AG04449 (cell line): Measurements from ENCODE around the gene TEKT2.

Experiments used
- CTCF ChIA-PET: fragments of 350-600 bp; formaldehyde crosslinking; extraction: SDS; loops from one replicate; lab custom pipeline; 2021; ENCODE audit warnings: antibody characterized with exemption; lab: Yijun Ruan, JAX
- POLR2A ChIA-PET: fragments of 400-600, 350-600 bp; formaldehyde crosslinking; extraction: SDS; loops from one replicate; lab custom pipeline; 2020; ENCODE audit warnings: antibody characterized with exemption, inconsistent platforms; lab: Yijun Ruan, JAX
- DNase-seq: peaks from one replicate; pipeline ENCODE4 v3.0.0-alpha.2; 2010; ENCODE audit warnings: low read depth, low spot score
- H3K4me3 ChIP-seq: 2 replicates; pipeline ENCODE4 v1.5.1; 2011; ENCODE audit warnings: low read depth, mild to moderate bottlenecking, control low read depth, low read length
- CTCF ChIP-seq: IDR thresholded peaks from one replicate; pipeline ENCODE4 v1.5.1; 2011; ENCODE audit warnings: mild to moderate bottlenecking, moderate library complexity, low read length, control low read depth, inconsistent platforms; ENCODE audit not compliant: insufficient read depth; ENCODE audit errors: missing control alignments

The TEKT2 gene

GRCh38 chr1:36125129-36125991 lies 41.5 kb downstream of the TEKT2 start, which contains the start of gene COL8A2:
Gene COL8A2 (minus strand): TSS chr1:36125222. CDS start chr1:36100242, 24,980 bp downstream.
- ChIA-PET CTCF (no interaction called here), POLR2A (no interaction called here)
- DNase-seq: no peak
- TF ChIP-seq CTCF: no peak
- H3K4me3 ChIP-seq: 0 out of 2 replicates have a peak within 1 kb of the TSS, but pooled peaks have one; percentile 3

- no peak overlapping the region for H3K4me3 ChIP-seq
- no peak for DNase-seq
- ChIA-PET CTCF (no interaction called here), POLR2A (no interaction called here)
- no peak for TF ChIP-seq CTCF
These were observed 42.3 kb downstream of the TEKT2 start for GRCh38 chr1:36126005-36126716.

DNA sequence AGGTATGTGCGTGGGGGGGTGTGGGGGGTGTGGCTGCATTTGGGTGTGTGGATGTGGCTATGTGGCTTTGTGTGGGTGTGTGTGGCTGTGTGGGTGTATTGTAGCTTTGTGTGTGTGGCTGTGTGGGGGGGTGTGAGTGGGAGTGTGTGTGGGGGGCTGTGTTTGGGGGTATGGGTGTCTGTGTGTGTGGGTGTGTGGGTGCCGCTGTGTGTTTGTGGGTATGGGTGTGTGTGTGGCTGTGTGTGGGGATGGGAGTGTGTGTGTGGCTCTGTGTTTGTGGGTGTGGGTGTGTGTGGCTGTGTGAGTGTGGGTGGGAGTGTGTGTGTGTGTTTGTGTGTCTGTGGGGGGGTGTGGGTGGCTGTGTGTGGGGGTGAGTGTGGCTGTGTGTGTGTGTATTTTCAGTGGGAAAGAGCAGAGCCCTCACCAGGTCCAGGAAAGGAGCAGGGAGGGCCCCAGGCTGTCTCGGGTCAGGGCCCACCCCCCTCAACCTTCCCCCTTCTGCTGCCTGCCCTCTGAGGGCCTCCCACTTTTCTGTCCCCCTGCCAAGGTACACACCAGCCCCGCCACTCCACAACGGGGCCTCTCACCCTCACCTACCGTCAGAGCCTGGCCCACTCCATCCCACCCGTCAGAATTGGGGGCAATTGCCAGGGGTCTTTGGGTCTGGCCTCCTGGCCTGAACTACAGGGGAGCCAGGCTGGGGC lies 43.1 kb downstream of the TEKT2 start:
- ChIA-PET POLR2A (no interaction called here), CTCF (interaction anchor here (1.6 to 10.3 kb wide), 2 partner anchors 10 to 27 kb away, joined by 14 to 158 read pairs; no protein-coding TSS in a partner anchor)
- DNase-seq: no peak
- H3K4me3 ChIP-seq: no peak overlapping the region
- no peak for TF ChIP-seq CTCF

GRCh38 chr1:36128126-36128904 lies 44.4 kb downstream of the TEKT2 start:
- no peak for DNase-seq
- ChIA-PET CTCF (interaction anchor here (0.9 to 10.3 kb wide), 4 partner anchors 11 to 60 kb away, joined by 4 to 158 read pairs (median 10); no protein-coding TSS in a partner anchor), POLR2A (interaction anchor here (0.8 to 0.9 kb wide), 2 partner anchors 9 to 14 kb away, joined by 3 read pairs; no protein-coding TSS in a partner anchor)
- H3K4me3 ChIP-seq: no peak overlapping the region
- no peak for TF ChIP-seq CTCF

DNA sequence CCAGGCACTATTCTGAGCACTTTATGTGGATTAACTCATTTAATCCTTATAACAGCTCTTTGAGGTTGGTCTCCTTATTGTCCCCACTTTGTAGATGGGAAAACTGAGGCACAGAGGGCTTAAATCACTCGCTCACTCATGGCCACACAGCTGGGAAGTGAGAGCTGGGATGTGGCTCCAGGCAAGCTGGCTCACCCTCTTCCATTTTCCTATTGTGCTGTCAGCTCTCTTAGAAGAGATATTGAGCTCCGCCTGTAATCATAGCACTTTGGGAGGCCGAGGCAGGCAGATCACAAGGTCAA lies 45.0 kb downstream of the TEKT2 start:
- POLR2A ChIA-PET: interaction anchor here (0.8 to 0.9 kb wide), 2 partner anchors 10 to 13 kb away, joined by 3 read pairs; no protein-coding TSS in a partner anchor
- CTCF ChIA-PET: interaction anchor here (0.9 to 10.3 kb wide), 2 partner anchors 12 to 59 kb away, joined by 3 to 158 read pairs; no protein-coding TSS in a partner anchor

More for the DNA sequence above, 45.0 kb downstream of the TEKT2 start:
- DNase-seq: no peak
- TF ChIP-seq CTCF: no peak
- H3K4me3 ChIP-seq: no peak overlapping the region
